HCT116 (cell line): ENCODE measurements around the gene HHAT.

Source experiments
- CBX3 ChIP-seq: IDR thresholded peaks from 2 replicates; pipeline ENCODE4 v1.6.1; 2012; ENCODE audit warnings: low read depth
- CEBPB ChIP-seq: IDR thresholded peaks from 2 replicates; pipeline ENCODE4 v1.6.1; 2012; ENCODE audit warnings: low read depth
- EGR1 ChIP-seq: IDR thresholded peaks from 2 replicates; pipeline ENCODE4 v1.6.1; 2012; ENCODE audit warnings: low read depth
- EZH2 ChIP-seq: fragments of 200-600 bp; sonication (generic); IDR thresholded peaks from 2 replicates; pipeline ENCODE4 v1.6.1; 2017; ENCODE audit warnings: antibody characterized with exemption, mixed run types
- FOSL1 ChIP-seq: IDR thresholded peaks from 2 replicates; pipeline ENCODE4 v1.6.1; 2012; ENCODE audit warnings: low read depth
- POLR2A ChIP-seq: IDR thresholded peaks from 2 replicates; pipeline ENCODE4 v1.7.0; 2011; ENCODE audit warnings: borderline replicate concordance; ENCODE audit not compliant: insufficient read depth, insufficient read length; ENCODE audit errors: extremely low read depth
- YY1 ChIP-seq: IDR thresholded peaks from 2 replicates; pipeline ENCODE4 v1.6.1; 2011; ENCODE audit warnings: low read length, low read depth, moderate library complexity, mild to moderate bottlenecking; ENCODE audit not compliant: insufficient replicate concordance; ENCODE audit errors: extremely low read depth
- ZFX ChIP-seq: fragments of 450-650 bp; IDR thresholded peaks from 2 replicates; pipeline ENCODE4 v1.6.1; 2017
- TF ChIP-seq, protein P1 (sequence below), 3 experiments: fragments of 200-600 bp in 1 of 3; sonication (generic) in 1 of 3; IDR thresholded peaks in 2 of 3; conservative IDR thresholded peaks in 1 of 3; 2 replicates each; pipeline ENCODE4 v1.5.1; 2012 to 2017; ENCODE audit warnings: low read depth in 2 of 3, low read length in 2 of 3, antibody characterized with exemption in 1 of 3, borderline replicate concordance in 1 of 3, control low read depth in 1 of 3, mild to moderate bottlenecking in 1 of 3, mixed read lengths in 1 of 3, mixed run types in 1 of 3, moderate library complexity in 1 of 3; ENCODE audit not compliant: insufficient read depth in 1 of 3
- TF ChIP-seq, protein P2 (sequence below): IDR thresholded peaks from 2 replicates; pipeline ENCODE4 v1.6.1; 2012; ENCODE audit warnings: low read depth
- TF ChIP-seq, protein P3 (sequence below): IDR thresholded peaks from 2 replicates; pipeline ENCODE4 v1.6.1; 2012
- TF ChIP-seq, protein P4 (sequence below): IDR thresholded peaks from 2 replicates; pipeline ENCODE4 v1.6.1; 2012

DNA sequence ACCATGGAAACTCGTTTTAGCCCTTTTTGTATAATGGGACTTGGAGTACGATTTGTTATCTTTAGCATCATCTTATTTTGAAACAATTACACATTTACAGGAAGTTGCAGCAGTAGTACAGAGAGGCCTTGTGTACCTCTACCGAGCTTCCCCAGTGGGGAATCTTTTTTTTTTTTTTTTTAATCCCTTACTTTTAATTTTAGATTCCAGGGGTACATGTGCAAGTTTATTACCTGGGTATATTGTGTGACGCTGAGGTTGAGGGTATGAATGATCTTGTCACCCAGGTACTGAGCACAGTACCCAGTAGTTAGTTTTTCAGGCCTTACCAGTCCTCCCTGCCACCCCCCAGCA is 45.9 kb downstream of the HHAT start:
- TF ChIP-seq, protein P1, sequence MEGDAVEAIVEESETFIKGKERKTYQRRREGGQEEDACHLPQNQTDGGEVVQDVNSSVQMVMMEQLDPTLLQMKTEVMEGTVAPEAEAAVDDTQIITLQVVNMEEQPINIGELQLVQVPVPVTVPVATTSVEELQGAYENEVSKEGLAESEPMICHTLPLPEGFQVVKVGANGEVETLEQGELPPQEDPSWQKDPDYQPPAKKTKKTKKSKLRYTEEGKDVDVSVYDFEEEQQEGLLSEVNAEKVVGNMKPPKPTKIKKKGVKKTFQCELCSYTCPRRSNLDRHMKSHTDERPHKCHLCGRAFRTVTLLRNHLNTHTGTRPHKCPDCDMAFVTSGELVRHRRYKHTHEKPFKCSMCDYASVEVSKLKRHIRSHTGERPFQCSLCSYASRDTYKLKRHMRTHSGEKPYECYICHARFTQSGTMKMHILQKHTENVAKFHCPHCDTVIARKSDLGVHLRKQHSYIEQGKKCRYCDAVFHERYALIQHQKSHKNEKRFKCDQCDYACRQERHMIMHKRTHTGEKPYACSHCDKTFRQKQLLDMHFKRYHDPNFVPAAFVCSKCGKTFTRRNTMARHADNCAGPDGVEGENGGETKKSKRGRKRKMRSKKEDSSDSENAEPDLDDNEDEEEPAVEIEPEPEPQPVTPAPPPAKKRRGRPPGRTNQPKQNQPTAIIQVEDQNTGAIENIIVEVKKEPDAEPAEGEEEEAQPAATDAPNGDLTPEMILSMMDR (IDR thresholded peaks at IDR 0.05 in 2 of 3, conservative IDR thresholded peaks at IDR 0.05 in 1 of 3; ENCODE audit: borderline replicate concordance in 1 of 3, insufficient read depth in 1 of 3, low read depth in 2 of 3, low read length in 2 of 3): no peak
- TF ChIP-seq POLR2A (no peak), EGR1 (no peak), YY1 (no peak), ZFX (no peak), CBX3 (no peak), EZH2 (no peak), CEBPB (no peak), FOSL1 (no peak)
- TF ChIP-seq, protein P2, sequence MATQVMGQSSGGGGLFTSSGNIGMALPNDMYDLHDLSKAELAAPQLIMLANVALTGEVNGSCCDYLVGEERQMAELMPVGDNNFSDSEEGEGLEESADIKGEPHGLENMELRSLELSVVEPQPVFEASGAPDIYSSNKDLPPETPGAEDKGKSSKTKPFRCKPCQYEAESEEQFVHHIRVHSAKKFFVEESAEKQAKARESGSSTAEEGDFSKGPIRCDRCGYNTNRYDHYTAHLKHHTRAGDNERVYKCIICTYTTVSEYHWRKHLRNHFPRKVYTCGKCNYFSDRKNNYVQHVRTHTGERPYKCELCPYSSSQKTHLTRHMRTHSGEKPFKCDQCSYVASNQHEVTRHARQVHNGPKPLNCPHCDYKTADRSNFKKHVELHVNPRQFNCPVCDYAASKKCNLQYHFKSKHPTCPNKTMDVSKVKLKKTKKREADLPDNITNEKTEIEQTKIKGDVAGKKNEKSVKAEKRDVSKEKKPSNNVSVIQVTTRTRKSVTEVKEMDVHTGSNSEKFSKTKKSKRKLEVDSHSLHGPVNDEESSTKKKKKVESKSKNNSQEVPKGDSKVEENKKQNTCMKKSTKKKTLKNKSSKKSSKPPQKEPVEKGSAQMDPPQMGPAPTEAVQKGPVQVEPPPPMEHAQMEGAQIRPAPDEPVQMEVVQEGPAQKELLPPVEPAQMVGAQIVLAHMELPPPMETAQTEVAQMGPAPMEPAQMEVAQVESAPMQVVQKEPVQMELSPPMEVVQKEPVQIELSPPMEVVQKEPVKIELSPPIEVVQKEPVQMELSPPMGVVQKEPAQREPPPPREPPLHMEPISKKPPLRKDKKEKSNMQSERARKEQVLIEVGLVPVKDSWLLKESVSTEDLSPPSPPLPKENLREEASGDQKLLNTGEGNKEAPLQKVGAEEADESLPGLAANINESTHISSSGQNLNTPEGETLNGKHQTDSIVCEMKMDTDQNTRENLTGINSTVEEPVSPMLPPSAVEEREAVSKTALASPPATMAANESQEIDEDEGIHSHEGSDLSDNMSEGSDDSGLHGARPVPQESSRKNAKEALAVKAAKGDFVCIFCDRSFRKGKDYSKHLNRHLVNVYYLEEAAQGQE: no peak
- TF ChIP-seq, protein P3, sequence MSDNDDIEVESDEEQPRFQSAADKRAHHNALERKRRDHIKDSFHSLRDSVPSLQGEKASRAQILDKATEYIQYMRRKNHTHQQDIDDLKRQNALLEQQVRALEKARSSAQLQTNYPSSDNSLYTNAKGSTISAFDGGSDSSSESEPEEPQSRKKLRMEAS: no peak
- TF ChIP-seq, protein P4, sequence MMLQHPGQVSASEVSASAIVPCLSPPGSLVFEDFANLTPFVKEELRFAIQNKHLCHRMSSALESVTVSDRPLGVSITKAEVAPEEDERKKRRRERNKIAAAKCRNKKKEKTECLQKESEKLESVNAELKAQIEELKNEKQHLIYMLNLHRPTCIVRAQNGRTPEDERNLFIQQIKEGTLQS: no peak
